RCC 7860 (cell line): ENCODE results near the gene SEPSECS.
"Not testable (repeated sequence)": the region's sequence is repeated elsewhere in the genome, so short reads cannot be mapped to it uniquely, and the experiment has no call there.

ENCODE experiments used
- DNase-seq: peaks from one replicate; pipeline ENCODE4 v3.0.0-alpha.2; 2015; ENCODE audit warnings: low spot score
- FAIRE-seq: peaks from 2 replicates; lab custom pipeline; 2012; peaks lifted over from hg19 to GRCh38; lab: Jason Lieb, UNC

Gene SEPSECS

GRCh38 chr4:25088093-25088952 lies 71.9 kb downstream of the SEPSECS start:
- no peak for FAIRE-seq
- no peak for DNase-seq

GRCh38 chr4:25085671-25086070 lies 74.6 kb downstream of the SEPSECS start:
- FAIRE-seq (no peak), DNase-seq (no peak)

- FAIRE-seq = not testable (repeated sequence)
Observed at GRCh38 chr4:25083441-25083840, 76.8 kb downstream of the SEPSECS start.

GRCh38 chr4:25081866-25082471 lies 78.3 kb downstream of the SEPSECS start:
- no peak for FAIRE-seq
- no peak for DNase-seq

More at GRCh38 chr4:25083441-25083840, 76.8 kb downstream of the SEPSECS start:
- not testable (repeated sequence) for DNase-seq

- DNase-seq (no peak), FAIRE-seq (no peak)
Observed at GRCh38 chr4:25080571-25080970, 79.7 kb downstream of the SEPSECS start.

- FAIRE-seq (no peak), DNase-seq (no peak)
Observed at GRCh38 chr4:25078523-25078922, 81.7 kb downstream of the SEPSECS start.

- FAIRE-seq = no peak
- DNase-seq = no peak
Observed at GRCh38 chr4:25076625-25077398, 83.4 kb downstream of the SEPSECS start.

GRCh38 chr4:25075851-25076250 lies 84.4 kb downstream of the SEPSECS start:
- DNase-seq = no peak
- FAIRE-seq = no peak

- DNase-seq = no peak
- no peak for FAIRE-seq
Observed at GRCh38 chr4:25075129-25075528, 85.1 kb downstream of the SEPSECS start.

GRCh38 chr4:25070545-25070944 lies 89.7 kb downstream of the SEPSECS start:
- no peak for FAIRE-seq
- DNase-seq = no peak
